PFSK-1 (cell line): Measurements from ENCODE around the gene TUBAL3.

Experiments used
- FOXP2 ChIP-seq: optimal IDR thresholded peaks from 2 replicates; pipeline ENCODE3; 2011; ENCODE audit warnings: borderline replicate concordance, control low read depth, inconsistent platforms; ENCODE audit not compliant: insufficient read depth; ENCODE audit errors: extremely low read length, extremely low read depth
- POLR2AphosphoS5 ChIP-seq: IDR thresholded peaks from 2 replicates; pipeline ENCODE4 v1.6.1; 2012; ENCODE audit warnings: low read depth, mild to moderate bottlenecking, control low read depth, low read length, moderate library complexity
- REST ChIP-seq, 2 experiments: IDR thresholded peaks; 2 replicates each; pipeline versions ENCODE4 v1.6.1 to v1.8.0; 2011 to 2012; ENCODE audit warnings: low read depth in 2 of 2, low read length in 2 of 2, control low read depth in 1 of 2, inconsistent platforms in 1 of 2, mild to moderate bottlenecking in 1 of 2, moderate library complexity in 1 of 2; ENCODE audit not compliant: insufficient read depth in 1 of 2
- SIN3A ChIP-seq: IDR thresholded peaks from 2 replicates; pipeline ENCODE4 v1.6.1; 2012; ENCODE audit warnings: mild to moderate bottlenecking, low read length, moderate library complexity, borderline replicate concordance; ENCODE audit not compliant: insufficient read depth
- TAF1 ChIP-seq: IDR thresholded peaks from 2 replicates; pipeline ENCODE4 v1.6.1; 2012; ENCODE audit warnings: low read length, control low read depth, borderline replicate concordance; ENCODE audit not compliant: insufficient read depth

The TUBAL3 gene

GRCh38 chr10:5406918-5407317 lies 2.3 kb upstream of the TUBAL3 start:
- TF ChIP-seq POLR2AphosphoS5 (no peak), FOXP2 (no peak), TAF1 (no peak), REST (IDR thresholded peaks at IDR 0.05; ENCODE audit: insufficient read depth in 1 of 2, low read depth in 2 of 2, low read length in 2 of 2) (no peak), SIN3A (no peak)

GRCh38 chr10:5402798-5403197 lies 1.8 kb downstream of the TUBAL3 start:
- TF ChIP-seq FOXP2 (no peak), TAF1 (no peak), POLR2AphosphoS5 (no peak), SIN3A (no peak), REST (IDR thresholded peaks at IDR 0.05; ENCODE audit: insufficient read depth in 1 of 2, low read depth in 2 of 2, low read length in 2 of 2) (no peak)

- TF ChIP-seq SIN3A (no peak), POLR2AphosphoS5 (no peak), REST (IDR thresholded peaks at IDR 0.05; ENCODE audit: insufficient read depth in 1 of 2, low read depth in 2 of 2, low read length in 2 of 2) (no peak), FOXP2 (no peak), TAF1 (no peak)
These were observed 4.0 kb downstream of the TUBAL3 start for GRCh38 chr10:5400468-5401240.

- TF ChIP-seq SIN3A: no peak
- TF ChIP-seq TAF1: no peak
- TF ChIP-seq REST (IDR thresholded peaks at IDR 0.05; ENCODE audit: insufficient read depth in 1 of 2, low read depth in 2 of 2, low read length in 2 of 2): no peak
- TF ChIP-seq POLR2AphosphoS5: no peak
- TF ChIP-seq FOXP2: no peak
These were observed 5.3 kb downstream of the TUBAL3 start for GRCh38 chr10:5399332-5399731.
